Measurements from ENCODE around the gene MUCL3.

MUCL3 gene

DNA sequence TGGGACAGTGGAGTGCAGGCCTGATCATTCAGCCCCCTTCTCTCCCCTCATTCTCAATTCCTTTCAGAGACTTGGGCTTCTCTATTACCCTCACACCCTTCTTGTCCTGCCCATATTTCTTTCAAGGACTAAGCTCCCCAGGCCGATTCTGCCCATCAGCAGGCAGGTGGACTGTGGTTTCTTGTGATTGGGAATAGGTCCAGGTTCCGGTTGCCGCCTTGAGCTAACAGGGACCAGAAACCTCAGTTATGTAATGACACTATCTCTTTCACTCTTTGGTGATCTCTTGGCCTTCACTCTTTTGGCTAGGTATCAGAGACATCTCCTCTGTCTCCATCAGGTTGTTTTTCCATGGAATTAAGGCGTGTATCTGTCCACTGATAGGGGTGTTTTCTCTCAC lies 6.5 kb downstream of the MUCL3 start:
- TF ChIP-seq CTCF (IDR thresholded peaks at IDR 0.05; ENCODE audit: control extremely low read depth, extremely low read depth, low read depth, missing control alignments), result no peak
- ChIA-PET CTCF (interaction anchor here (1.0 to 2.1 kb wide), 6 partner anchors 21 to 140 kb away, joined by 3 to 6 read pairs (median 4); no protein-coding TSS in a partner anchor), POLR2A (no interaction called here)
- no peak for DNase-seq (ENCODE audit: extremely low spot score)

- DNase-seq (ENCODE audit: extremely low spot score), result no peak
- POLR2A ChIA-PET, result no interaction called here
- CTCF ChIA-PET, result interaction anchor here (1.6 kb wide), 1 partner anchor 131 kb away, joined by 4 read pairs; no protein-coding TSS in a partner anchor
- no peak for TF ChIP-seq CTCF (IDR thresholded peaks at IDR 0.05; ENCODE audit: control extremely low read depth, extremely low read depth, low read depth, missing control alignments)
Observed at GRCh38 chr6:30948811-30949210, 8.0 kb downstream of the MUCL3 start.

- TF ChIP-seq CTCF (IDR thresholded peaks at IDR 0.05; ENCODE audit: control extremely low read depth, extremely low read depth, low read depth, missing control alignments), result no peak
- DNase-seq (ENCODE audit: extremely low spot score), result no peak
- CTCF ChIA-PET, result interaction anchor here (1.1 kb wide), 1 partner anchor 135 kb away, joined by 4 read pairs; no protein-coding TSS in a partner anchor
Observed at GRCh38 chr6:30951907-30952469, 11.2 kb downstream of the MUCL3 start.

GRCh38 chr6:30954631-30955366 lies 14.0 kb downstream of the MUCL3 start:
- CTCF ChIA-PET, result interaction anchor here (1.0 to 1.4 kb wide), 3 partner anchors 12 to 132 kb away, joined by 3 to 6 read pairs (median 4); no protein-coding TSS in a partner anchor
- no peak for DNase-seq (ENCODE audit: extremely low spot score)
- POLR2A ChIA-PET, result no interaction called here
- no peak for TF ChIP-seq CTCF (IDR thresholded peaks at IDR 0.05; ENCODE audit: control extremely low read depth, extremely low read depth, low read depth, missing control alignments)

More at GRCh38 chr6:30951907-30952469, 11.2 kb downstream of the MUCL3 start:
- POLR2A ChIA-PET, result no interaction called here

- no peak for TF ChIP-seq CTCF (IDR thresholded peaks at IDR 0.05; ENCODE audit: control extremely low read depth, extremely low read depth, low read depth, missing control alignments)
- ChIA-PET POLR2A (no interaction called here), CTCF (interaction anchor here (1.0 to 2.6 kb wide), 5 partner anchors 11 to 276 kb away, joined by 3 to 6 read pairs (median 4); no protein-coding TSS in a partner anchor)
- DNase-seq (ENCODE audit: extremely low spot score), result peak; percentile 82
Observed at GRCh38 chr6:30955367-30956042, 14.7 kb downstream of the MUCL3 start.

GRCh38 chr6:30957716-30958115 lies 16.9 kb downstream of the MUCL3 start:
- TF ChIP-seq CTCF (IDR thresholded peaks at IDR 0.05; ENCODE audit: control extremely low read depth, extremely low read depth, low read depth, missing control alignments), result no peak
- no peak for DNase-seq (ENCODE audit: extremely low spot score)
- CTCF ChIA-PET, result interaction anchor here (2.6 kb wide), 1 partner anchor 278 kb away, joined by 5 read pairs; no protein-coding TSS in a partner anchor
- POLR2A ChIA-PET, result no interaction called here
